Epithelial cell of esophagus (primary cell): ENCODE data around the gene KRTAP10-5.
"Not testable (repeated sequence)": the region's sequence is repeated elsewhere in the genome, so short reads cannot be mapped to it uniquely, and the experiment has no call there.

Experiments used
- DNase-seq: peaks from one replicate; pipeline ENCODE4 v3.0.0; 2010; ENCODE audit warnings: low read depth
- H3K4me3 ChIP-seq: 2 replicates; pipeline ENCODE4 v1.5.1; 2011; ENCODE audit warnings: mild to moderate bottlenecking, low read length, control low read depth
- CTCF ChIP-seq: IDR thresholded peaks from 2 replicates; pipeline ENCODE4 v1.5.1; 2011; ENCODE audit warnings: low read depth, mild to moderate bottlenecking, low read length, control low read depth, inconsistent platforms; ENCODE audit not compliant: insufficient read depth; ENCODE audit errors: missing control alignments

Gene KRTAP10-5

GRCh38 chr21:44609193-44609592 is 28.8 kb upstream of the KRTAP10-5 start:
- H3K4me3 ChIP-seq = no peak overlapping the region
- no peak for DNase-seq
- TF ChIP-seq CTCF = no peak

GRCh38 chr21:44606495-44606894 is 26.1 kb upstream of the KRTAP10-5 start:
- no peak for TF ChIP-seq CTCF
- DNase-seq = no peak
- no peak overlapping the region for H3K4me3 ChIP-seq

- no peak for TF ChIP-seq CTCF
- DNase-seq = no peak
Observed at GRCh38 chr21:44603911-44604310, 23.5 kb upstream of the KRTAP10-5 start.

GRCh38 chr21:44603109-44603875 is 22.9 kb upstream of the KRTAP10-5 start:
- TF ChIP-seq CTCF = no peak
- DNase-seq = no peak
- no peak overlapping the region for H3K4me3 ChIP-seq

More at GRCh38 chr21:44603911-44604310, 23.5 kb upstream of the KRTAP10-5 start:
- no peak overlapping the region for H3K4me3 ChIP-seq

GRCh38 chr21:44602463-44602850 is 22.1 kb upstream of the KRTAP10-5 start:
- TF ChIP-seq CTCF = no peak
- H3K4me3 ChIP-seq = no peak overlapping the region
- no peak for DNase-seq

GRCh38 chr21:44601596-44602462 is 21.4 kb upstream of the KRTAP10-5 start:
- no peak for DNase-seq
- no peak for TF ChIP-seq CTCF

GRCh38 chr21:44601091-44601490 is 20.7 kb upstream of the KRTAP10-5 start:
- not testable (repeated sequence) for DNase-seq, H3K4me3 ChIP-seq

More at GRCh38 chr21:44601596-44602462, 21.4 kb upstream of the KRTAP10-5 start:
- no peak overlapping the region for H3K4me3 ChIP-seq

- DNase-seq, H3K4me3 ChIP-seq: not testable (repeated sequence)
Observed at GRCh38 chr21:44600118-44600978, 19.9 kb upstream of the KRTAP10-5 start, which contains the start of gene KRTAP10-7. KRTAP10-7 (plus strand) TSS chr21:44600597; CDS start chr21:44600622, 25 bp downstream.
